Measurements from ENCODE around the gene CNTN2.

CNTN2 gene

GRCh38 chr1:205075642-205076155 lies 32.7 kb downstream of the CNTN2 start:
- no peak for DNase-seq

GRCh38 chr1:205076245-205076761 lies 33.3 kb downstream of the CNTN2 start:
- no peak for DNase-seq

- DNase-seq: no peak
These were observed 34.3 kb downstream of the CNTN2 start for GRCh38 chr1:205077158-205077933.

- no peak for DNase-seq
These were observed 34.9 kb downstream of the CNTN2 start for GRCh38 chr1:205077934-205078311.

- no peak for DNase-seq
These were observed 39.4 kb downstream of the CNTN2 start for GRCh38 chr1:205082431-205082830.

- no peak for DNase-seq
These were observed 41.3 kb downstream of the CNTN2 start, which contains the start of gene TMEM81 for GRCh38 chr1:205084360-205084759. Gene TMEM81, minus strand, starts transcription at chr1:205084460. Its CDS starts 140 bp downstream, at chr1:205084320.

- DNase-seq: no peak
These were observed 45.3 kb downstream of the CNTN2 start for GRCh38 chr1:205088341-205088740.

GRCh38 chr1:205091043-205091740 lies 48.2 kb downstream of the CNTN2 start:
- DNase-seq: no peak

GRCh38 chr1:205095422-205095821 lies 52.4 kb downstream of the CNTN2 start:
- DNase-seq: no peak

GRCh38 chr1:205098242-205098641 lies 55.2 kb downstream of the CNTN2 start:
- DNase-seq: no peak

GRCh38 chr1:205102404-205102803 lies 59.4 kb downstream of the CNTN2 start:
- no peak for DNase-seq

- no peak for DNase-seq
These were observed 64.3 kb downstream of the CNTN2 start for GRCh38 chr1:205107327-205107726.

- no peak for DNase-seq
These were observed 65.5 kb downstream of the CNTN2 start for GRCh38 chr1:205108464-205108863.

- no peak for DNase-seq
These were observed 66.3 kb downstream of the CNTN2 start for GRCh38 chr1:205109269-205109668.

- DNase-seq: no peak
These were observed 66.7 kb downstream of the CNTN2 start for GRCh38 chr1:205109711-205110110.

GRCh38 chr1:205111354-205111753 lies 68.3 kb downstream of the CNTN2 start:
- DNase-seq: no peak

GRCh38 chr1:205118752-205119151 lies 75.7 kb downstream of the CNTN2 start:
- DNase-seq: no peak

- peak; percentile 94 for DNase-seq
These were observed 78.9 kb downstream of the CNTN2 start, which contains the start of gene RBBP5 for GRCh38 chr1:205121660-205122488. Gene RBBP5, minus strand, starts transcription at chr1:205121978. Its CDS starts 105 bp downstream, at chr1:205121873.

- DNase-seq: no peak
These were observed 79.5 kb downstream of the CNTN2 start for GRCh38 chr1:205122489-205122882.

- DNase-seq: no peak
These were observed 81.7 kb downstream of the CNTN2 start for GRCh38 chr1:205124726-205125125.

- no peak for DNase-seq
These were observed 84.6 kb downstream of the CNTN2 start for GRCh38 chr1:205127646-205128045.
